Esophagus squamous epithelium (tissue), 5 donors: Measurements from ENCODE around the gene USB1. TPM values are rescaled to one million over a fixed set of nuclear protein-coding genes. Genes with fewer than 3 reads are reported as not detected.

Experiments
- DNase-seq: peaks from one replicate; lab custom pipeline; 2025; lab: John Stamatoyannopoulos, UW
- H3K27ac ChIP-seq, 4 donors: fragments of 200-600 bp; sonication (generic); one replicate each; pipeline ENCODE4 v1.5.1; 2016 to 2019; ENCODE audit warnings: mild to moderate bottlenecking in 1 of 4
- H3K27me3 ChIP-seq, 4 donors: fragments of 200-600 bp; sonication (generic); 1 replicate in 3 of 4; 2 replicates in 1 of 4; pipeline versions ENCODE4 v1.5.1 to v1.6.0; 2017 to 2021; ENCODE audit warnings: antibody characterized with exemption in 1 of 4
- H3K36me3 ChIP-seq, 3 donors: fragments of 200-600 bp; sonication (generic); one replicate each; pipeline ENCODE4 v1.5.1; 2016 to 2019
- H3K4me1 ChIP-seq, 3 donors: fragments of 200-600 bp; sonication (generic); one replicate each; pipeline ENCODE4 v1.5.1; 2017 to 2019
- H3K4me3 ChIP-seq, 4 donors: fragments of 200-600 bp; sonication (generic); 1 replicate in 3 of 4; 2 replicates in 1 of 4; pipeline ENCODE4 v1.5.1; 2016 to 2019; ENCODE audit warnings: mild to moderate bottlenecking in 2 of 4, moderate library complexity in 1 of 4
- H3K9me3 ChIP-seq, 3 donors: fragments of 200-600 bp; sonication (generic); one replicate each; pipeline ENCODE4 v1.5.1; 2016 to 2019
- CTCF ChIP-seq, 6 experiments: fragments of 450-650 bp in 4 of 6; fragments of 200-600 bp in 2 of 6; sonication (generic) in 2 of 6; IDR thresholded peaks; one replicate each; pipeline ENCODE4 v1.5.1; 2016 to 2019; ENCODE audit warnings: antibody characterized with exemption in 6 of 6, mild to moderate bottlenecking in 4 of 6, moderate library complexity in 4 of 6
- POLR2A ChIP-seq, 4 donors: fragments of 450-650 bp; IDR thresholded peaks; one replicate each; pipeline ENCODE4 v1.6.1; 2017; ENCODE audit warnings: antibody characterized with exemption in 4 of 4, mild to moderate bottlenecking in 4 of 4, moderate library complexity in 3 of 4
- WGBS, 2 donors: methylation state at CpG; one replicate each; pipeline ENCODE4 v1.1.5; 2018; 5-methylcytosine and 5-hydroxymethylcytosine counted together
- intact Hi-C: fragments of 100-400 bp; cut with DNase I; formaldehyde crosslinking; loops from one replicate; pipeline ENCODE4 v1.15.0; 2022
- total RNA-seq, 4 donors: library from RNA; depleted of rRNA; stranded (reverse); fragments of >200 nt; gene quantifications; one replicate each; pipeline ENCODE4 v1.1.0, GENCODE V29; 2016
- donor health status: DM: yes; HTN: yes; CAD: no.

Gene USB1
- total RNA-seq, 4 donors from 2014 or later, result 11.2 to 23.9 (median 18.6) TPM

GRCh38 chr16:58040945-58041627, 39.9 kb downstream of the USB1 start:
- 93% methylated on average over 3 of the region's 14 CpGs; no CpG with 5 or more reads in 1 of the 2 donors for WGBS, 2 donors
- DNase-seq, result no peak
- Histone ChIP-seq H3K27me3 (no peaks in the 10 kb centered on the region), H3K4me1 (peaks cover 0 to 6% (median 0%) of the 10 kb centered on the region in 3 donors), H3K27ac (no peak overlapping the region), H3K36me3 (peaks cover 0 to 81% (median 3%) of the 10 kb centered on the region in 3 donors), H3K4me3 (no peak overlapping the region), H3K9me3 (no peaks in the 10 kb centered on the region)
- intact Hi-C loops, result no loop called here
- no peak for TF ChIP-seq POLR2A (IDR thresholded peaks at IDR 0.05)
- no peak for TF ChIP-seq CTCF (IDR thresholded peaks at IDR 0.05)

GRCh38 chr16:58041628-58041955, 40.4 kb downstream of the USB1 start:
- H3K9me3 ChIP-seq, result no peaks in the 10 kb centered on the region
- H3K27ac ChIP-seq, result no peak overlapping the region
- H3K36me3 ChIP-seq, result peaks cover 0 to 81% (median 3%) of the 10 kb centered on the region in 3 donors
- no peak for DNase-seq
- 74% methylated on average over 5 of the region's 18 CpGs; no CpG with 5 or more reads in 1 of the 2 donors for WGBS, 2 donors
- no peak overlapping the region for H3K4me3 ChIP-seq
- no peak for TF ChIP-seq CTCF (IDR thresholded peaks at IDR 0.05)
- no peak for TF ChIP-seq POLR2A (IDR thresholded peaks at IDR 0.05)
- peaks cover 0 to under 1% (median 0%) of the 10 kb centered on the region in 3 donors for H3K4me1 ChIP-seq
- intact Hi-C loops, result no loop called here
- no peaks in the 10 kb centered on the region for H3K27me3 ChIP-seq

GRCh38 chr16:58042001-58042885, 41.0 kb downstream of the USB1 start:
- no peak overlapping the region for H3K27ac ChIP-seq
- H3K4me3 ChIP-seq, result no peak overlapping the region
- WGBS, 2 donors, result 90% methylated on average over 4 of the region's 22 CpGs; no CpG with 5 or more reads in 1 of the 2 donors
- H3K27me3 ChIP-seq, result no peaks in the 10 kb centered on the region
- no peak for DNase-seq
- no peaks in the 10 kb centered on the region for H3K9me3 ChIP-seq
- TF ChIP-seq POLR2A (IDR thresholded peaks at IDR 0.05) (no peak), CTCF (IDR thresholded peaks at IDR 0.05) (no peak)
- peaks cover 0 to 6% (median 0%) of the 10 kb centered on the region in 3 donors for H3K4me1 ChIP-seq
- H3K36me3 ChIP-seq, result peaks cover 0 to 80% (median 3%) of the 10 kb centered on the region in 3 donors
- intact Hi-C loops, result no loop called here

GRCh38 chr16:58042886-58043515, 41.8 kb downstream of the USB1 start:
- Histone ChIP-seq H3K27me3 (no peaks in the 10 kb centered on the region), H3K4me1 (peaks cover 0 to 8% (median 3%) of the 10 kb centered on the region in 3 donors), H3K4me3 (no peak overlapping the region), H3K27ac (no peak overlapping the region), H3K9me3 (no peaks in the 10 kb centered on the region), H3K36me3 (peaks cover 0 to 74% (median 0%) of the 10 kb centered on the region in 3 donors)
- no peak for TF ChIP-seq CTCF (IDR thresholded peaks at IDR 0.05)
- no peak for TF ChIP-seq POLR2A (IDR thresholded peaks at IDR 0.05)
- intact Hi-C loops, result no loop called here
- WGBS, 2 donors, result 88 to 89% methylated on average over 4 to 8 of the region's 16 CpGs
- no peak for DNase-seq
